Measurements from ENCODE around the gene NDUFS2. TPM values are rescaled to one million over a fixed set of nuclear protein-coding genes. Genes with fewer than 3 reads are reported as not detected.
A peak's percentile ranks its signal among the peaks of the same experiment; 100 is the strongest.

Gene NDUFS2
- total and polyA plus RNA-seq, 9 of the 15 experiments (the other 6 are each of a cell fraction or from before 2014, with no cell fraction given), result 70.0 to 176 (median 141) TPM

GRCh38 chr1:161200992-161201835, 953 bp upstream of the NDUFS2 start (continued):
- TF ChIP-seq AFF4 (CRISPR knock-in tag; IDR thresholded peaks at IDR 0.05) (0 out of 2 replicates have a peak, but pooled peaks have one; percentile 2), FOXK1 (CRISPR knock-in tag; IDR thresholded peaks at IDR 0.05; ENCODE audit: borderline replicate concordance) (peak; percentile 67; the same call in 1 of the 2 replicates), ZFX (CRISPR knock-in tag; IDR thresholded peaks at IDR 0.05) (peak; percentile 64), SPI1 (IDR thresholded peaks at IDR 0.05; ENCODE audit: borderline replicate concordance, low read depth, low read length) (peak; percentile 71; the same call in 1 of the 2 replicates), RREB1 (CRISPR knock-in tag; IDR thresholded peaks at IDR 0.05) (peak; percentile 20; the same call in 1 of the 2 replicates), TSHZ1 (CRISPR knock-in tag; IDR thresholded peaks at IDR 0.05) (no peak), ZNF12 (CRISPR knock-in tag; IDR thresholded peaks at IDR 0.05) (0 out of 2 replicates have a peak, but pooled peaks have one; percentile 1), ZBTB8A (IDR thresholded peaks at IDR 0.05; ENCODE audit: partially characterized antibody) (no peak), ZNF197 (CRISPR knock-in tag; IDR thresholded peaks at IDR 0.05; ENCODE audit: low read depth) (peak; percentile 60; the same call in 1 of the 2 replicates), EGR1 (conservative IDR thresholded peaks at IDR 0.05) (0 out of 2 replicates have a peak, but pooled peaks have one; percentile 3), ATF4 (CRISPR knock-in tag; IDR thresholded peaks at IDR 0.05) (peak; percentile 36; the same call in 1 of the 2 replicates)
